GM12874 (cell line): ENCODE results near the gene KIAA0319L.

Source experiments
- TF ChIP-seq, protein P1 (sequence below): IDR thresholded peaks from 2 replicates; pipeline ENCODE4 v1.5.1; 2011; ENCODE audit warnings: low read depth, mild to moderate bottlenecking, control low read depth, low read length, moderate library complexity; ENCODE audit not compliant: insufficient read depth

KIAA0319L gene

DNA sequence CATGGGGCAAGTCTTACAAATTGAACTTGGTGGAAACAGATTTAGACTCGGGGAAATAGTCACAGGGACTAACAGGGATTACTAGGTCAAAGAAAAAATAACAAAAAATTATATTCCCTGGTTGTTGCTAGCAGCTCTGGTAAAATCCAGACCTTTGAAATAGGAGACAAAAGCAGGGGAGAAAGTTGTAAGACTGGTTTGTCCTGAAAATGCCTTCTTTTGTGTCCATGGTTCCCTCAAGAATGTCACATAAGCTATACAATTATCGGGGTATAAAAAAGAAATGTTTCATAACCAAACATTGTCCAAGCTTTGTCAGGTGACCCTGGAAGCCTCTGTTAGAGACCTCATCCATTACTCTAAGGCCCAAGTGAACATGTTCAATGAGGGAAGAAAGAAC, 33.1 kb downstream of the KIAA0319L start:
- TF ChIP-seq, protein P1, sequence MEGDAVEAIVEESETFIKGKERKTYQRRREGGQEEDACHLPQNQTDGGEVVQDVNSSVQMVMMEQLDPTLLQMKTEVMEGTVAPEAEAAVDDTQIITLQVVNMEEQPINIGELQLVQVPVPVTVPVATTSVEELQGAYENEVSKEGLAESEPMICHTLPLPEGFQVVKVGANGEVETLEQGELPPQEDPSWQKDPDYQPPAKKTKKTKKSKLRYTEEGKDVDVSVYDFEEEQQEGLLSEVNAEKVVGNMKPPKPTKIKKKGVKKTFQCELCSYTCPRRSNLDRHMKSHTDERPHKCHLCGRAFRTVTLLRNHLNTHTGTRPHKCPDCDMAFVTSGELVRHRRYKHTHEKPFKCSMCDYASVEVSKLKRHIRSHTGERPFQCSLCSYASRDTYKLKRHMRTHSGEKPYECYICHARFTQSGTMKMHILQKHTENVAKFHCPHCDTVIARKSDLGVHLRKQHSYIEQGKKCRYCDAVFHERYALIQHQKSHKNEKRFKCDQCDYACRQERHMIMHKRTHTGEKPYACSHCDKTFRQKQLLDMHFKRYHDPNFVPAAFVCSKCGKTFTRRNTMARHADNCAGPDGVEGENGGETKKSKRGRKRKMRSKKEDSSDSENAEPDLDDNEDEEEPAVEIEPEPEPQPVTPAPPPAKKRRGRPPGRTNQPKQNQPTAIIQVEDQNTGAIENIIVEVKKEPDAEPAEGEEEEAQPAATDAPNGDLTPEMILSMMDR, result no peak

DNA sequence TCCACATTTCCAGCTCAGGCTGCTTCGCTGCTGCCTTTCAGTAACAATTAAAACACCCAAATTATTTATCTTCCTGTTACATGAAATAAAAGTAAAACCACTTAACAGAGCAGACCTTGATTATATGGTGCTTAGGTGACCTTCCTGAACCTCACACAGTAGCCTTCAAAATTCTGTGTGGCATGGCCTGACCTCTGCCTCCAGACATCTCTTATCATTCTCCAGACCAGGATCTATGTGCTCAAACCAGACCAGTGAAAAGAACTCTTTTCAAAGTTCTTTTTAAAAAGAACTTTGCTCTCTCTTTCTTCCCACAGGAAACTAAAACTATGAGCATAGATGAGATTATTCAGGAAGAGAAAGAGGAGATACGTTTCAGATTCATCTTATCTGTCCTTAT, 37.8 kb downstream of the KIAA0319L start:
- TF ChIP-seq, protein P1, result no peak

DNA sequence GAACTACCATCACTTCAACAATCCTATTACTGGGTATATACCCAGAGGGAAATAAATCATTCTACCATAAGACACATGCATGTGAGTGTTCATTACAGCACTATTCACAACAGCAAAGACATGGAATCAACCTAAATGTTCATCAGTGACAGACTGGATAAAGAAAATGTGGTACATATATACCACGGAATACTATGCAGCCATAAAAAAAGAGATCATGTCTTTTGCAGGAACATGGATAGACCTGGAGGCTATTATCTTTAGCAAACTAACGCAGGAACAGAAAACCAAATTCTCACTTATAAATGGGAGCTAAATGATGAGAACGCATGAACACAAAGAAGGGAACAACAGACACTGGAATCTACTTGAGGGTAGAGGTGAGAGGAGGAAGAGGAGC, 39.0 kb downstream of the KIAA0319L start:
- TF ChIP-seq, protein P1, result no peak

DNA sequence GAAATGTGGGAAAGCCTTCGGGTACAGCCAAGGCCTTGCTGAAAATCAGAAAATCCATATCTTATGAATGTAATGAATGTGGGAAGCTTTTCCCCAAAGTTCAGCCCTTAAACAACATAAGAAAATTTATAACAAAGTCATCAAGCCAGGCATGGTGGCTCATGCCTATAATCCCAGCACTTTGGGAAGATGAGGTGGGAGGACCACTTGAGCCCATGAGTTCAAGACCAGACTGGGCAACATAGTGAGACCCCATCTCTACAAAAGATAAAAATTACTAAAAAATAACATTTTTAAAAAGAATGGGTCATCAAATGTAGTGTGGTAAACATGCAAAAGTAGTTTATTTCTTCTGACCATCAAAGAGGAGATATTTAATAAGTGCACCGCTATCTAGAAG, 45.9 kb downstream of the KIAA0319L start:
- TF ChIP-seq, protein P1, result no peak

DNA sequence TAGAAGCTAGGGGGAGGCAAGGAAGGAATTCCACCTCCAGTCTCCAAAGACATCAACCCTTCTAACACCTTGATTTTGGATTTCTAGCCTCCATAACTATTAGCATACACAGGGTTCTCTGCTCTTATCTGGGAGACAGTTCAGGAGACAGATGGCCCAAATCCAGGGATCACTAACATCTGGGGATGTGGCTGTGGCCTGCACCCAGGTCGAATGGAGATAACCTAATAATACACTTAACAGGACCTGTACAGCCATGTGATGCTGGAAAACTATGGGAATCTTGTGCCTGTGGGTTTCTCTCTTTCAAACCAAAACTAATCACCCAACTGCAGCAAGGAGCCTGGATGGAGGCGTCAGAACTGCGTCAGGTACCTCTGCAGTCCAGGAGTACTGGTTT, 47.6 kb downstream of the KIAA0319L start:
- TF ChIP-seq, protein P1, result no peak

DNA sequence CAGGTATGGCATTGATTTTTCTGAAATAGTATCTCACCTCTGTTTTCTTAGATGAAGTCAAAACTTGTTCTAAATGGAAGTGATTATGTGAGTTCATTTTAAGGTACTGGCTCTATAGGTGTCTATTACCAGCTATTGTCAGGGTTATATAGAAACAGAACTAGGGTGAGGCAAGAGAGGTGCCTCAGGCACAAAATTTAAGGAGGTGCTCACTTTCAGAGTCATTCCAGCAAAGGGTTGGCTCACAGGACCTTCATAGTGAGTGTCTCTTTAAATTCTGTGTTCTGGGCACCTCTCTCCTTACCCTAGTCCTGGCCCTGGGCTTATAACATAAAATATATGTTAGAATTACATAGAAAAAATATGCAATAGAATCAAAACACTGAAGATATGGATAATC, 49.3 kb downstream of the KIAA0319L start:
- TF ChIP-seq, protein P1, result no peak

DNA sequence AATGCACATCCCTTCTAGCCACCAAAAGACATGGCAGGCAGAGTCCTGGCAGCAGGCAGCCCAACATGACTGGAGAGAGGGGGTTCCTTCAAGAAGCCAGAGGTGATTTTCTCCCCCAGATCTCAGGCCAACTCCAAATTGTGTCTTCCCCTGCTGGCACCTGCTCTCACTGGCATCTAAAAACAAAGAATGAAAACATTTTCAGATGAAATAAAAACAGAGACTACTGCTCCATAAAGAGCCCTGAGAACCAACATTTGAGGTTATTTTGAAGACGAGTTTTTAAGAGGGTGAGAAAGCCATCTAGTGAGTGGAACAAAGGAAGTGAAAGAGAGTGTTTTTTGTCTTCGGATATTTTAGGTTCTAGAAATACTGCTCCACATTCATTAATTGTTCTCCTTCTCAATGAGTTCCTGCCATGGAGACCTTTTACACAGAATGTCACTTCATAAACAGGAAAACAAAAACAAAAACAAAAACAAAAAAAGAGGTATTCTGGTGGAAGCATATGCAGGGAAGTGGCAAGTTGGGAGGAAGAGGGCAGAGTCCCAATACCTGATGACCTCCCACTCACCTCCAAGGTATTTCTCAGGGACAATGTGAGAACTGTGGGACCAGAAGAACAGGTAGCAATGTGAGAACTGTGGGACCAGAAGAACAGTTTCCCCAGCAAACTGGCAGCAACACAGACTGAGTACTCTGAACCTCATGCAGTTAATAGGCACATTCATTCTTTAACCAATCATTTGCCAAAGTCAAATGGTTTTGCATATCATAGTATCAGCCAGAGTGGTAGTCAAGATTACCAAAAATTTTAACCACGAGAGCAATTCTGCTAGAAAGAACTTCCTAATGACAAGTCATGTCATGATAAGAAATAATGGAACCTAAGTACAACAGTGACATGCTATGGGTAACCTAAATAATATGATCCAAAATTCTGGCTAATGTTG, 50.0 kb downstream of the KIAA0319L start:
- TF ChIP-seq, protein P1, result no peak
